NCI-H748 (cell line): ENCODE data around the gene TM7SF3.
"Not testable (repeated sequence)": the region's sequence is repeated elsewhere in the genome, so short reads cannot be mapped to it uniquely, and the experiment has no call there.

Experiments used
- DNase-seq: peaks from one replicate; lab custom pipeline; 2025; ENCODE audit not compliant: unreplicated experiment; lab: John Stamatoyannopoulos, UW

Gene TM7SF3

DNA sequence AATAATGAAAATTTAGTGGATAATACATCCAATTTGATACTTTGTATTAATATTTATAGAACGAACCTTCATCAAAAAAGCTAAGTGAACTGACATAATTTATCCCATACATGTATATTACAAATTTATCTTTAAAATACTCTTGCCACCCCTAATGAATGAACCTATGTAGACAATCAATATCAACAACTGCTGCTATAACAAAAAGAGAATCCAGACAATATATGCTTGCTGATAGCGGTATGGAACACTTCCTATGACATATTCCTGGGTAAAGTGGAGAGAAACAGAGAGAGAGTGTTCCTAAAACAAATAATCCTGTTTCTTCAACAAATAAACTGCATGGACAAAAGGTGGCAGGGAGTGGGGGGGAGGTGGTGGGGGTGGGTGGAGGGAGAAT is 31.3 kb downstream of the TM7SF3 start:
- no peak for DNase-seq

DNA sequence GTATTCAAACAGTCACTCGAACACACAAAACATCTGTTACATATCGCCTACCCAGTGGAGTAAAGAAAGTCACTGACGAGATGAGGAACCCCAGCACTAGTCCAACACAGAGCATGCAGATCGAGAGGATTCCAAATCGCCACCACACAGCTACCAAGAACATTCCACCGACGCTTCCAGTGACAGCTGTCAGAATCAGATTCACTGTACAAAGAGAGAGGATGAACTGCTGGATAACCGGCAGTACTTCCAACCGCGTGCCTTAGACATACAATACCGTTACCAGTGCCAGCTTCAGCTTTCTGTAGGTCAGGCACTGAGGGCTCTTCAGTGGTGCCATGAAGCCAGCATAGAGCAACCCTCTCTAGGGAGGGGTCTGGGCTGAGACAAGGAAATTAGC is 34.5 kb downstream of the TM7SF3 start:
- no peak for DNase-seq

DNA sequence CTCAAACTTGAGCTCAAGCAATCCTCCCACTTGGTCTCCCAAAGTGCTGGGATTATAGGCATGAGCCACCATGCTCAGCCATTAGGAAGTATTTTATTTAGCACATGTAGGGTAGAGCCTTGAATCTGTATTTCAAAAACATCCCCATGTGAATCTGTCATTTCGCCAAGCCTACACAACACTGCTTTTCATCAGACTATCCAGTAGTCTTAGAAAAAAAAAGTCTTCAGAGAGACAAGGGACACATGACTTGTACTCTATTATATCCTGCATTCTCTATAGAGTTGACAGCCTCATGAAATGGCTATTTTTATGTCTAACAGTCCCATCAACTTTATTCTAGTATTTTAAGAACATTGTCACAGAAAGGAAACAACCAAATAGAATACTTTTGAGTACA is 35.4 kb downstream of the TM7SF3 start:
- no peak for DNase-seq

DNA sequence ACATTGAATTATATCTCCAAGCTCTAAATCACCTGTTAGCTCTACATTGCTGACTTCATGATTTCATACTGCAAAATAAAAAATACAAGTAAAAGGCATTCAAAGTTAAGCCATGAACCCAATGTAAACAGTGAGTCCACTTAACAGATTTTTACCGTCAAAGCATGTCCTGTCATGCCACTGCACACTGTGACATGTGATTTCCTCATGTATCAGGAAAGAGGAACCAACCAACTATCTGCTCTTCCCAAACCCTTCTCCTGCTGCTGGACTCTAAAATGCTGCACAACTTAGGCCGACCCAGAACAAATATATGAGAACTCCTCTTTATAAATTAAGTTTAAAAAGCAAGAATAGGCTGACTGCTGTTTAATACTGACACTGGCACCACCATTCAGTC is 37.5 kb downstream of the TM7SF3 start:
- no peak for DNase-seq

DNA sequence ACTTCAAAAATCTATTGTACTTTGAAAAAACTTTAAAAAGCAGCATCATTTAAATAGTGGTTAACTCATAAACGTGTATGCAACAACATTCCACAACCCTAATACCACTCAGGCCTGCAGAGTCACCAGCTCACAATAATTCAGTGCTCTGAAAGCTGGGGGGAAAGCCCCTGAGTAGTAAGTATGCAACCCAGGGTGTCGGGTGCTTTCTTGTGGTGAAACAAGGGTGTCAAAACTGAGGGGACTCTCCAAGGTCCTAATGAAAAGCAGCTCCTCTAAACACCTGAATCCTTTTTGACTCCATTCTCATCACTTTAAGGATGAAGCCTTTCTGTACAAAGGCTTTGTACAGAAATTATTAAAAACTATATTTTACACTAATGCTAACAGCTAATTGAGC is 42.2 kb downstream of the TM7SF3 start:
- no peak for DNase-seq

DNA sequence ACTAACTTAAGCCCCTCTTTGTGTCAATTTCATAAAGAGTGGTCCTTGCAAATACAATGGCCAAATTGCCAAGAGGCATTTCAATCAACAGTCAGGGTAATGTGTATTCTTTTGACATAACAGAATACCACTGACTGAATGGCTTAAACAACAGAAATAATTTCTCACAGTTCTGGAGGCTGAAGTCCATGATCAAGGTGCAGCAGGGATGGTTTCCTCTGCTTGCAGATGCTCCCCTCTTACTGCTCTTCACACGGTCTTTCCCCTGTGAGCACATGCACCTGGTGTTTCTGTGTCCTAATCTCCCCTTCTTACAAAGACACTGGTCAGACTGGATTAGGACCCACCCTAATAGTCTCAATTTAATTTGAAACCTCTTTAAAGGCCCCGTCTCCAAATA is 44.0 kb downstream of the TM7SF3 start:
- no peak for DNase-seq

DNA sequence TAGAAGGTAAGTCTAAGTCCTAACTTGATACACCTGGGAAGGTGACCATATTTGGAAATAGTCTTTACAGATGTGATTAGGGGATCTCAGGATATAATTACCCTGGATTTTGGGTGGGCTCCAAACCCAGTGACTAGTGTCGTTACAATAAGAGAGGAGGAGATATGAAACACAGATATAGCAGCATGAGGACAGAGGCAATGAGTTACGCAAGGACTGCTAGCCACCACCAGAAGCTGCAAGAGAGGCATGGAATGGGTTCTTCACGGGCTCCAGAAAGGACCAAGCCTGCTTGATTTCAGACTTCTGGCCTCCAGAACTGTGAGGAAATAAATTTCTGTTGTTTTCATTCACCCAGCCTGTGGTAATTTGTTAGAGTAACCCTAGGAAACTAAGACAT is 47.3 kb downstream of the TM7SF3 start:
- no peak for DNase-seq

DNA sequence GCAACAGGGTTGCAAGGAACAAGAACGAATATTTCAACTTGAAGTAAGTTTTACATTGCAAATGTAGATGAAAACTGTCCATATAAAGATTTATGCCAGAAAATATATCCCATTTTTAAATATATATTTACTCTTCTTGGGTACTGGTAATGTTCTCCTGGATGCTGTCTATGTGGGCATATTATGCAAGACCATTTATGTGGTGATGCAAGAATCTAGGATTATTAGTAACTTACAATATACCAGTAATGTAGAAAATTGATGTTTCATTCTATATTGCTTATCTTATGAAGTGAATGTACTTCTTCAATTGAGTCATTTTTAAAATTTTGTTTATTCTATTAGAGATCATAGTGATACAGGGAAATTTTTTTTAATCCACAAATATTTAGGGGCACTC is 50.8 kb downstream of the TM7SF3 start:
- DNase-seq: no peak

DNA sequence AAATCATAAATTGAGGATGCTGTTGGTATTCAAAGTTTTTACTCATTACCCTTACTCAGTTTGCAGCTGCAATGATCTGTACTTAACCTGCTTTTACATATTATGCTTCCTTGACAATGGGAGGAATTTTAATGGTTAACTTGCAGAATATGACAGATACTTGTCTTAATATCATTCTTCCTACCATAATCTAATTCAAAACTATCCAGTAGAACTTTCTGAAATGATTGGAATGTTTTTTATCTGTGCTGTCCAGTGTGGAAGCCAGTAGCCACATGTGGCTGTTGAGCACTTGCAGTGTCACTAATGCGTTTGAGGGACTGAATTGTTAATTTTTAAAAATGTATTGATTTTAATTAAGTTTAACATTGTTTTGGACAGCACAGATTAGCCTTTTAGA is 52.4 kb downstream of the TM7SF3 start:
- DNase-seq: no peak

DNA sequence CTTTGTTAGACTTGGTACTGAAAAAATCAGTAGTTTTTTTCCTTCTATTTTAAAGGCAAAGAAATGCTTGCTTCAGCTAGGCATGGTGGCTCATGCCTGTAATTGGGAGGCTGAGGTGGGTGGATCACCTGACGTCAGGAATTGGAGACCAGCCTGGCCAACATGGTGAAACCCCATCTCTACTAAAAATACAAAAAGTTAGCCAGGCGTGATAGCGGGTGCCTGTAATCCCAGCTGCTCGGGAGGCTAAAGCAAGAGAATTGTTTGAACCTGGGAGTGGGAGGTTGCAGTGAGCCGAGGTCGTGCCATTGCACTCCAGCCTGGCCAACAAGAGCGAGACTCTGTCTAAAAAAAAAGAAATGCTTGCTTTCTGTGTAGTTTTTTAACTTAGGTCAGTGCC is 52.8 kb downstream of the TM7SF3 start:
- DNase-seq: not testable (repeated sequence)

DNA sequence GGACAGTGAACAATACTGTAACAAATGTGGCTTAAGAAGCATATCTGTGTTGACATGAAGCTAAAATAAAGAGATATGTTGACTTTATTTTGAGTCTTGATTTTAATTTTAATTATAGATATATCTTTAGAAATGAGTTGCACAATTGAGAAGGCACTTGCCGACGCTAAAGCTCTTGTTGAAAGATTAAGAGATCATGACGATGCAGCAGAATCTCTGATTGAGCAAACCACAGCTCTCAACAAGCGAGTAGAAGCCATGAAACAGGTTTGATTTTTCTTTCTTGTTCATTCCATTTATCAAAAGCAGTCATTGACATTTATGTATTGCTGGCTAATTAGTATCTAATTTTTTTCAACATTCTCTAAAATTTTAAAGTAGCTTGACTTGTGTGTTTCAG is 60.2 kb downstream of the TM7SF3 start:
- no peak for DNase-seq

DNA sequence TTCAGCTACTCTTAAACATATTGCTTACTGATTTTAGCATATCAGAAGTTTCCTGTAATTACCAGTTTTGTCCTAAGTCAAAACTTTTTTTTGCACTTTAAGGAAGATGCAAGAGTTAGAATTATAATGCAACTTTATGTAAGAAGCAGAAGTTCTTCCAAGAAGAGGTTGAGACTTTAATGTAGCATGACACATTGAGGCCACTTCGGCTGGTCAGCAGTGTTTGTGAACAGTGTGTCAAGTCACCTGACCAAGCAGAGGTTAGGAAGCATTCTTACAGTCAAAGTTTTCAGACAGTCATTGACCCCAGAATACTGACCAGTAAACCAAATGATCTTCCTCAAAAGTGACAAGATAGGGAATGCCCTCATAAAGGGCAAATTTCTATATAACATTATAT is 60.7 kb downstream of the TM7SF3 start:
- DNase-seq: no peak

DNA sequence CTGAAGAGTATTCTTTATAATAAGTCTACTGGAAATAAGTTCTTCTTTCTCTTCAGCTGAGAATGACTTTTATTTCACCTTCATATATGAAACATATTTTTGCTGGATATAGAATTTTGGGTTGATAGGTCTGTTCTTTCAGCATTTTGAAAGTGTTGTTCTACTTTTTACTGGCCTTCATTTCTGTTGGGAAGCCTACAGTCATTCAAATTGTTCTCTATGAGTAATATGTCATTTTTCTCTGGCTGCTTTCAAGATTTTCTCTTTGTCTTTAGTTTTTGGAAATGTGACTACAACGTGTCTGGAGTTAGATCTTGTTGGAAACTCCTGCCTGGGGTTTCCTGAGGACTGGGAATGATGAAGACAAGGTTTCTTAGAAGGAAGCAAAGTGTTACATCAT is 65.9 kb downstream of the TM7SF3 start:
- DNase-seq: no peak

DNA sequence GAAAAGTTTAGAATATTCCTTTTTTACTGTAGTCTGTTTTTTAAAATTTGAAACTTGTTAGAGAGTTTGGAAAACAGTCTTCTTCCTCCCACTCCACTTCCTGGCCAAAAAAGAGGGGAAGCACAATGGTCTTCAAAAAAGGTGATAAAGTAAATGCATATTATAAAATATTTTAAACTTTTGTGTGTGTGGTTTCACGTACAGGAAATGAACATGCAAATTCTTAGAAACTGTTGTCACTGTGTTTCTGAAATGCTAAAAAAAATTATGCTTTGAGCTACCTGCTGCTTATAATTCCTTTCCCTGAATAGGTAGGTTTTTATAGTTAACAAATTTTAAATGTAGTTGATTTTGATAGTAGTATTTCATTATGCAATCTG is 73.0 kb downstream of the TM7SF3 start:
- DNase-seq: no peak

DNA sequence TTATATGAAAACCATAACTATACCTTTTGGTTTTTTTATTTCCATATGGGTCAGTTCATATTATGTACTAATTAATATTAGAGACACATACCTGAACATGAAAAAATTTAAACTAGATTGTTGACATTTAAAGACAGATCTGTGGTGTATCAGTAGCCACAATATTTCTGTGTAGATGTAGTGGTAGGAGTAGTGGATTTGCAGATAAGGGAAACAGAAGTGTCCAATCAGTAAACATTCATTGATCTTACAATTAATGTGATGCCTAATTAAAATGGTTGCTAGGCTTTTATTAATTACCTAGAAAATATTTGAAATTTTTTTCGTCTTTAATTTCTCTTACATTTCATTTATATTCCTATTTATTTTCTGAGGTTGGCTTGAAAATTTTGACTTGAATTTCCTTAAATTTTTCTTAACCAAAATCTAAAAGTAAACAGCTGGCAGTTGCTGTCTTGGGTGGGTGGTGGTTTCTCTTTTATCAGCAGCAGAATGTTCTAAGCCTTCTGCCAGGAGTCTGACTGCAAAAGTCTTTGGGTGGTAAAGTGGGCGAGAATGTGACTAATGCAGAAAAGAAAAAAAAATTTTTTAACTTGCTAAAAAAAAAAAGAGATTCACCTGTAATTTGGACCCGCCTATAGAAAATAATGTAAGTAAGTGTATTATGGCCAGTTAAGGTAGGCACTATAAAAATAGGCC is 73.5 kb downstream of the TM7SF3 start:
- no peak for DNase-seq

DNA sequence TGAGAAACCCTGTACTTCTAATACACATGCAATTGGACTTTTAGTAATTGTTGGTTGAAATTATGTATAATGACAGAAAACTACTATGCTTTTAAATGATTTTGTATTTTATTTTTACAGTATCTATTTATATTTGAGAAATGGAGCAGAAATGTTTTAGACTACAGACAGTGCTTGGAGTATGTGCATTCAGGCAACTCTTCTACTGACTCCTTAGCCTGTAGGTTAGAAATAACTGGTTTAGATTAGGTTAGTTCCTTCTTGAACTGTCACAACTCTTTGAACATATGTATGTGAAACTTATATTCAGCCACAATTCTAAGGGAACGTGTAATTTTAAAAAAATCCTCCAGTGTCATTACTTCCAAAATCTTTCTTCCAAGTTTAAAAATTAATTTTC is 74.2 kb downstream of the TM7SF3 start:
- DNase-seq: no peak

DNA sequence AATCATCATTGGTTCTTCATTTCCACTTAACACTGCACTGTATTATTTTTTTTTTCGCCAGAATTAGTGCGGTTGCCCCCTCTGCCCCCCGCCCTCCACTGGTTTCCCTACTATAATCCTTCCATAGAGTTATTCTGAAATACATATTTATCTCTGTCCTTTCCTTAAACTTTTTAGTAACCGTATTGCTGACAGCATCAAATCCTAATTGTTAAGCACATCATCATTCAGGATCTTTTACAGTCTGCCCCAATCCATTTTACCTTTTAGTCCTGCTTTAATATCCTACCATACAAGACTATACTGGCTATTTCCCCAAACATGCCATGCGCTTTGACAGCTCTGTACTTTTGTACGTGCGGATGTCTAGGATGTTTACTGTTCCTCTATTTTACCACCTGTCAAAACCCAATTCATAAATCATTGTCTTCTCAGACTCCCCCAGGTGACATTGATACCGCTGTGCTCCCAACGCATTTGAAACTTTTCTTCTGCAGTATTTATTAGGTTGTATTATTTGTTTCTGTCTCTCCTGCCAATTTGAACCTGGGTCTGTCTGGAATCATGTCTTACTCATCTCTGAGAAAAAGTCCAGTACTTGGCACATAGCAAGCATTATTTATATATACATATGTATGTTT is 74.9 kb downstream of the TM7SF3 start:
- DNase-seq: peak; percentile 9

DNA sequence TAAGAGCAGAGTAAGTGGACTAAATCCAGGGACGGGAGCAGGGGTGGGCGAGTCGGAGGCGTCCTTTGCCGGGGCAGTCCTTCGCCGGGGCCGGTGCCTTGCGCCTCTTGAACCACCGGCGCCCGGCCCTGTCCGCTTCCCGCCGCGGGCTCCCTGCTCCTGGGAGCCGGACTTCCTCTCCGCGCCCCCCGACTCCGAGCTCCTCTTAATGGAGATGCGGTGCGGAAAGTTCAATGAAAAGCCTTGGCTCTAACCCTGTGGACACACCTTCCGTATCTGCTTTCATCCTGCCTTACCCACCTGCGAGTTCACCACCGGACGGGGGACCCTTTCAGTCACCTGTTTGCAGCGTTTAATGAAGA is 75.5 kb downstream of the TM7SF3 start:
- DNase-seq: peak; percentile 56

DNA sequence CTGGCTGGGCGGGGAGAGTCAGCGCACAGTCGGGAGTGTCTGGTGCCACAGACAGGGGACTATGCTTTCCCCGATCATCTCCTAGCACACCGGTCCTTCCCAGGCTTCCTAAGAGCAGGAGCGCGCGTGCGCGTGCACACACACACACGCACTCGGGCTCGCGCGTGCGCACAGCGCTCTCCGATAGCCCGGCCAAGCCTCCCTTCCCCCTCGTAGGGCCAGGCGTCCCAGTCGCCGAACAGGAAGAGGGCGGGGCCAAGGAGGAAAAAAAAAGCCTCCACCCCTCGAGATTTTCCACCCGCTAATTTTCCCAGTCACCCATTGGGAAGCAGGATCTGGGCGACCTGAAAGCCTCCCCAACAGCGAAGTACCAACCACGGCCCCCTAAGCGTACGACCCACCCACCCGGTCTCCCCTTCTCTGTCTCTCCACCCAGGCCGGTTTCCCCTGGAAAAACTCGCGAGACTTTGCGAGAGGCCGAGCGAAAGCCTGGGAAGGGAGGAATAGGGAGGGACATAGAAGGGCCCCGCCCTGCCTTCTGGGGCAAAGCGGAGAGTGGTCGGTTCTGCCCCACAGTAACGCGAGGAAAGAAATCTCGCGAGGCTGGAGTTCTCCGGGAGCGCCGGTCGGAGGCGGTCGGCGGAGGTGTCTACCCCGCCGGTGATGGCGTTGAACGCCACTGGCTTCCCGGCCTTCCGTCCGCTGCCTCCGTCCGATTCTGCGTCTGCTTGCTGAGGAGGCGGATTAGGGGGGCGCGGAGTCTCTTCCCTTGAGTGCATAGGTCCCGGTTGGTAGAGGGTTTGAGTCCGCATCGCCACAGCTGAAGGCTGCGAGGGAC is 76.1 kb downstream of the TM7SF3 start, which contains the start of the genes FGFR1OP2 and INTS13:
FGFR1OP2 (plus strand) TSS at position 608 of the 838 bp plus-strand sequence. CDS start 15,689 bp downstream, outside the sequence.
INTS13 (minus strand) TSS at position 119 of the 838 bp plus-strand sequence. CDS start 1,178 bp downstream, outside the sequence.
- DNase-seq: peak; percentile 97

DNA sequence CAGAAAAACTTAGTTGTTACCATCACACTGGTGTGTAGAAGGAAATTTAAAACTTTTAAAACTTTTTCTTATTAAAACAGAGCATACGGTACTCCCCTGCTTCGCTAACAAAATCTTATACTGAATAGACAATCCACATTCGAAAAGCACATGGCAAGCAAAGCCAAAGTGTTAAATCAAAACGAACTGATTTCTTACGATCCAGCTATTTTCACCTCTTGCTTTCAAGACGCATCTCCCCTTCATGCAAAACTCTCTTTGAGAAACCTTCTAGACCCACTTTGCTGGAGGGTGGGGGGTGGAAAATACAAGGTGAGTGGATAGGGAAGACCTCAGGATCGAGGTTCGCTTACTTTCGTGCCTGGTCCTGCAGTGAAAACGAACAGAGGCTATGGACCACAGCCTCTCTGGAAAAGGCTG is 76.7 kb downstream of the TM7SF3 start:
- DNase-seq: no peak

DNA sequence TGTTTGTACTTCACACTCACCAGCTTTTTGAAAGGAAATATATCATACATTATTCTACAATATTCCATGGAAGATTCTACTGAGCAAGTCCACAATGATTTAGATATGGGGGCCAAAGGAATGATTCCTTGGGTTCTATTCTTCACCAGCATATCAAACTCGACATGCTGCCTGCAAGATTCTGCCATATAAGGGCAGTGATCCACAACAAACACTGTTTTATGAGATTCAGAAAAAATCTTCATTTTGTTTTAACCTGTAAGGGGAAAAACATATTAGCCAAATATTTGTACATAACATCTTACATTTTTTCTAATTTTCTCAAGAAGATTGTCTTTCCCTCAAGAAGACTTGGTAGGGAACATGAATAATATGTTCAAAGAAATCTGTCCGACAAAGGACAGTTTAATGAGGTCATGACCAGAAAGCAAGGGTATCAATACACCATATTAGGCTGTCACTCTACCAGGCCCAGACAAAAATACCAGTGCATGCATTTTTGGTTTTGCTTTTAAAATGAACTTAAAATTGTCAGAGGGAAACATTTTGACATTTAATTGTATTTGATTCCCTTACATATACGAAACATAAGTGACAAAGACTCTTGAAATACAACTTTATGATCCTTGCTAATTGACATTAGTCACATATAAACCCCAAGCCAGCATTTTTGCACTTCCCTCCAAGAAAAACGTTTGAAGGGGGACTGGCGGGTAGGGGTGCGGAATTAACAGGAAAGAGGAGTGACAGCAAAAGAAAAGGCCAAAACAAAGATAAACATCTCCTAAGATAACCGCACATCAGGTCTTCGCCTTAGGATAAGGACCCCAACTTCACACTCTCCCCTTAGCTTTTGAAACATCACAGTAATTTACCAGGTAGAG is 77.4 kb downstream of the TM7SF3 start:
- DNase-seq: no peak
